Renal pelvis (tissue), 4 donors: ENCODE measurements around the gene ABCF2. TPM values are rescaled to one million over a fixed set of nuclear protein-coding genes. Genes with fewer than 3 reads are reported as not detected.

ENCODE experiments used
- DNase-seq: peaks from one replicate; pipeline ENCODE4 v3.0.0-alpha.2; 2013
- polyA plus RNA-seq, 3 donors: library from polyadenylated mRNA; unstranded; fragments of 120-200 nt; gene quantifications; one replicate each; pipeline ENCODE4 v1.2.1, GENCODE V29; 2013; ENCODE audit not compliant: insufficient read length in 3 of 3

The ABCF2 gene
- polyA plus RNA-seq, 3 donors: 25.9 to 28.9 (median 26.3) TPM

GRCh38 chr7:151255390-151255789, 28.4 kb upstream of the ABCF2 start:
- no peak for DNase-seq

DNA sequence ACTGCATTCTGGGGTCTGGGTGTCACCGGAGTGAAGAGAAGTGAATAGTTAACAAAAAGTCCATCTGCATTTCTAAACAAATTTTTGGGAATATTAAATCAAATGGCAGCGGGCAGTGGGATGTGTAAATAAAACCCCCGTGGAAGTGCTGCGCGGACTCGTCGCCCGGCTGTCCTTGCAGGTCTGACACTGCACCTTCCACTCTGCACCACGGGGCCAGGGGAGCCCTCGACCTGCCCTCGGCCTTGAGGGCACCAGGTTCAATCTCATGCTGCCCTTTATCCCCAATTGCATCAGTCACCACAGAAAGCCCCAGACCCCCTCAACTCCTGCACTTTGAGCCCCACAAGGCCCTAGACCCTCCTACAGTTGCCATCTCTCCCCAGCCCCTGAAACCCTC, 27.8 kb upstream of the ABCF2 start:
- no peak for DNase-seq

- no peak for DNase-seq
These were observed 27.3 kb upstream of the ABCF2 start for GRCh38 chr7:151254316-151254715.

DNA sequence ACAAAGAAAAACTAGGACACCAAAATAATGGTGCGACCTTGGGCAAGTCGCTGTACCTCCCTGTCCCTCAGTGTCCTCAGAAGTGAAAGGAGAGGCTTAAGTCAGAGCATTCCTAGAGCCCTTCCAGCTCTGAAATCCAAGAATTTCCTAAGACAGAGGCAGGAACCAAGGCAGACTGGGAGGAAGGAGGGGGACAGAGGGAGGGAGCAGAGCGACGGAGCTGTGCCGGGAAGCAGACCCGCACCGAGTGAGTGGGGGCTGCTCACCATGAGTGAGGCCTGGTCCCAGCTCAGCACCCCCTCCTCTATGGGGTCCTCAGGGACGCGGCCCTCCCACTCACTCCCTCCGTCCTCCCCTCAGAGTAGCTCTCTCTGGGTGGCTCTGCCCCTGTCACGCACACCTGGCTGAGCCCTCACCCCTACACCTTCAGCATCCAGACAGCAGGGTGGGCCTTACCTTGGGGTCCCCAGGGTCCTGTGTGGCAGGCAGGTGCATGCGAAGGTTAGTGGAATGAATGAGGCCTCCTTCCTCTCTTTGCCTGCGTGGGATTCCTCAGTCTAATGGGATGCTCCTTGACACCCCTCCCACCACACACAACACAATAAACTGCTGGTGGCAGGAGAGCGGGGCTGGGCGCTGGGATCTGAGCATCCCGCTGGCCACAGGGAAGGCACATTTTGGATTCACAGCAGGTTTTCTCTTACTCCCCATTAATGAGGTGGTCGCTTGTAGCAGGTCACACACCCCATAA, 26.1 kb upstream of the ABCF2 start:
- no peak for DNase-seq

GRCh38 chr7:151252561-151252835, 25.5 kb upstream of the ABCF2 start:
- no peak for DNase-seq

GRCh38 chr7:151251689-151252560, 24.9 kb upstream of the ABCF2 start:
- DNase-seq: peak; percentile 85

- no peak for DNase-seq
These were observed 24.3 kb upstream of the ABCF2 start for GRCh38 chr7:151251328-151251688.

DNA sequence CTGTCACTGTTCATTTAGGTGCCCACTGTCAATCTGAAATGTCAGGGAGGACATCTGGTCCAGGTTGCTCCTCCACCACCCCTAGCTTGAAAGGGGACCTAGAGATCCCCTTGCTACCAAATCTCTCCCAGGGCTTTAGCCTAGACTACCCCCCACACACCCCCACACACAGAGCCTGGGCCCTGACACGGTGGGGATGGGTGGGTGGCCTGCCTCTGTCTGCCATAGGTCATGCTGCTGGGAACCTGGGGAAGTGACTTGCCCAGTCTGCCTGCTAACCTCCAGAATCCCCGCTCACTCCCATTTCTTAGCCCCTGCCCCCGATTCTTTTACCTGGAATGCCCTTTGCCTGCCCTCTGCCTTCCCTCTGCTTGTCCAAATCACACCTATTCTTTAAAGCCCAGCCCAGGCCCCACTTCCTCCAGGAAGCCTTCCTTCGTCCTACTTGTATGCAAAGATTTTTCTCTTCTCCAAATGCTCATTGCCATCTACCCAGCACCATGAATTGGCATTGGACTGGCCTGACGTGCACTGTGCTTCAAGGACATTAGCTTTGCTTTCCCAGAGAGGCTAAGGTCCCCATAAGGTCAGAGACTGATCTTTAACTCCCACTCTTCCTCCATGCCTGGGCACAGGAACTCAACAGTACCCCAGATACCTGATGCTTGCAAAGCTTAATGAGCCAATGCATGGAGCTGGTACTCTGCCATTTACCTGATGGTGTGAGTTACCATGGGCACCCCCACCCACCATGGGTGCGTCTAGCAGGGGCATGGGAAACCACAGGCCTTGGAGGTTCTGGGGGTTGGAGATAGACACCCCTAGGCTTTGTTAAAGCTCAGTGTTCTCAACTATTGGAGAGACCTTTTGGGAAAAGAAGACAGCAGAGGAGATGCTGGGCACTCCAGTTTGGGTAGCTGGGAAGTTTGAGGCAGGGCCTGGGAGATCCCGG, 23.5 kb upstream of the ABCF2 start:
- DNase-seq: no peak

DNA sequence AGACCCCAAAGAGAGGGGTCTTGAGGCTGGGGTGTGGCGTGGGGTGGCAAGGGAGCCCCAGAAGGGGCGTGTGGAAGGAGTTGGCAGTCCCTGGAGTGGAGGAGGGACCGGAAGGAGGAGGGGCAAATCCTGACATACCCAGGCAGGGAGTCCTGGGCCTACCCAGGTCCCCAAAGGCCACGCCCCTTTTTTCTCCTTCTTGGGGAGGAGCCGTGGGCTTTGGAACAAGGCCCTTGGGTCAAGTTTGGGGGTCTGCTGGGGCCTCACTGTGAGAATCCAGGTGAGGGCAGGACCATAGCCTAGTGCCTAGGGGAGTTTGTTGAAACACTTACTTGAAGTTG, 22.7 kb upstream of the ABCF2 start:
- no peak for DNase-seq

DNA sequence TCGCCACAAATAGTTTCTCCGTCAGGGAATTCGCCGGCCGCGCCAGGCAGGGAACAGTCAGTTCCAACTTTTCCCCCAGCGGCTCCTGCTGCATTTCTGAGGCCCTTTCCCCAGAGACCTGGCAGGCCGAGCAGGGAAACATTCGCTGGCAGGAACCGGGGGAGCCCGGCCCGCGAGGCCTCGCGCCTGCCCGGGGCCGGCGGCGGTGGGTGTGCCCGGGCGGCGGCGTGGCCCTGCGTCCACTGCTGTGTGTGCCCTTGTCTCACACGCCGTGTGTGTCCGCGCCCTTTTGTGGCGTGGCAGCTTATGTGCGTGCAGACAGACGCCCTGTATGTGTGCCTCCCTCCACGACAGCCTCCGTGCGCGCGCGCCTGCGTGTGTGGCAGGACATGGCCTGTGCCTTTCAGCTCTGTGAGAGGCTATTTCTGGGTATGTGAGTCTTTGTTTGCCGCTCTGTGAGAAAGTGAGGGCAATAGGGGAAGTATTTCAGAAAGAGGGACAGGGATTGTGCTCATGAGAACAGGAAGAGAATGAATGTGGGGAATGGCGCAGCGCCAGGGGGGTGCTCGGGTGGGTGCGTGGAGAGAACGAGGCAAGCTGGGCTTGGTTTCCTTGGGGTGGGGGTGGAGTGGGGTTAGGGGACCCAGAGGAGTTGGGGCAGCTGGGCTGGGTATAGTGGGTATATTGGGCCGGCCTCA, 22.2 kb upstream of the ABCF2 start:
- no peak for DNase-seq

- DNase-seq: peak; percentile 80
These were observed 21.5 kb upstream of the ABCF2 start, which contains the start of gene SMARCD3 for GRCh38 chr7:151248346-151249033. TSS of gene SMARCD3 (minus strand) at chr7:151248694. CDS start at chr7:151248562, 132 bp downstream.

- no peak for DNase-seq
These were observed 20.8 kb upstream of the ABCF2 start for GRCh38 chr7:151247611-151248345.

- DNase-seq: no peak
These were observed 20.0 kb upstream of the ABCF2 start for GRCh38 chr7:151246851-151247580.

GRCh38 chr7:151246102-151246850, 19.3 kb upstream of the ABCF2 start:
- DNase-seq: no peak

GRCh38 chr7:151245360-151246101, 18.5 kb upstream of the ABCF2 start:
- DNase-seq: no peak

GRCh38 chr7:151244841-151245346, 17.9 kb upstream of the ABCF2 start:
- DNase-seq: no peak

GRCh38 chr7:151244196-151244840, 17.3 kb upstream of the ABCF2 start:
- DNase-seq: no peak
